BLaER1 treated with 17β-estradiol and CSF1 and Interleukin-3, amounts not matched to agents 10 nM and 100 nM (cell line): ENCODE results near the gene UCMA.

ENCODE experiments used
- H3K27ac ChIP-seq, 11 experiments: shearing (Covaris generic); formaldehyde crosslinking; 2 replicates each; pipeline ENCODE4 v1.8.1; 2022
- H3K27me3 ChIP-seq, 11 experiments: shearing (Covaris generic); formaldehyde crosslinking; 2 replicates each; pipeline ENCODE4 v1.8.1; 2022
- H3K36me3 ChIP-seq, 11 experiments: shearing (Covaris generic); formaldehyde crosslinking; 2 replicates each; pipeline ENCODE4 v1.8.1; 2022
- H3K4me1 ChIP-seq, 10 experiments: shearing (Covaris generic); formaldehyde crosslinking; 2 replicates each; pipeline ENCODE4 v1.8.1; 2022
- H3K4me2 ChIP-seq, 11 experiments: shearing (Covaris generic); formaldehyde crosslinking; 2 replicates each; pipeline ENCODE4 v1.8.1; 2022
- H3K4me3 ChIP-seq, 10 experiments: shearing (Covaris generic); formaldehyde crosslinking; 2 replicates each; pipeline ENCODE4 v1.8.1; 2022
- H3K9ac ChIP-seq, 11 experiments: shearing (Covaris generic); formaldehyde crosslinking; 2 replicates each; pipeline ENCODE4 v1.8.1; 2022
- H3K9me3 ChIP-seq, 11 experiments: shearing (Covaris generic); formaldehyde crosslinking; replicated peaks in 1 of 11; 2 replicates each; pipeline ENCODE4 v1.8.1; 2022
- H4K20me1 ChIP-seq, 11 experiments: shearing (Covaris generic); formaldehyde crosslinking; 2 replicates each; pipeline ENCODE4 v1.8.1; 2022
- Cebpa-rat ChIP-seq, 11 experiments: shearing (Covaris generic); IDR thresholded peaks; 2 replicates each; pipeline ENCODE4 v1.8.1; 2022

Gene UCMA

DNA sequence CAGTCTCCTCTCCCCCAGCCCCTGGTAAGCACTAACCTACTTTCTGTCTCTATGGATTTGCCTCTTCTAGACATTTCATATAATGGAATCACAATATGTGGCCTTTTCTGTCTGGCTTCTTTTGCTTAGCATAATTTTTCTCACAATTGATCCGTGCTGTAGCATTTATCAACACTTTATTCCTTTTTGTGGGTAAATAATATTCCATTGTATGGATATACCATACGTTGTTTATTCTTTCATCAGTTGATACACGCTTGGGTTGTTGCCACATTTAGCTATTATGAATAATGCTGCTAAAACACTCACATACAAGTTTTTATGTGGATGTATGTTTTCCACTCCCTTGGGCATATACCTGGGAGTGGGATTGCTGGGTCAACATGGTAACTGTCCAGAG is 47.0 kb downstream of the UCMA start:
- Histone ChIP-seq H3K36me3 (peaks cover 25 to 100% (median 100%) of the 10 kb centered on the region in 11 experiments), H3K27ac (no peak overlapping the region), H3K9me3 (peaks cover 0 to 23% (median 10%) of the 10 kb centered on the region in 11 experiments; a peak in 11 of 22 replicates), H3K4me1 (no peaks in the 10 kb centered on the region), H3K4me2 (no peak overlapping the region), H3K27me3 (no peaks in the 10 kb centered on the region), H4K20me1 (no peaks in the 10 kb centered on the region; a peak in 1 of 22 replicates), H3K9ac (no peak overlapping the region), H3K4me3 (no peak overlapping the region)
- no peak for TF ChIP-seq Cebpa-rat (IDR thresholded peaks at IDR 0.05)

DNA sequence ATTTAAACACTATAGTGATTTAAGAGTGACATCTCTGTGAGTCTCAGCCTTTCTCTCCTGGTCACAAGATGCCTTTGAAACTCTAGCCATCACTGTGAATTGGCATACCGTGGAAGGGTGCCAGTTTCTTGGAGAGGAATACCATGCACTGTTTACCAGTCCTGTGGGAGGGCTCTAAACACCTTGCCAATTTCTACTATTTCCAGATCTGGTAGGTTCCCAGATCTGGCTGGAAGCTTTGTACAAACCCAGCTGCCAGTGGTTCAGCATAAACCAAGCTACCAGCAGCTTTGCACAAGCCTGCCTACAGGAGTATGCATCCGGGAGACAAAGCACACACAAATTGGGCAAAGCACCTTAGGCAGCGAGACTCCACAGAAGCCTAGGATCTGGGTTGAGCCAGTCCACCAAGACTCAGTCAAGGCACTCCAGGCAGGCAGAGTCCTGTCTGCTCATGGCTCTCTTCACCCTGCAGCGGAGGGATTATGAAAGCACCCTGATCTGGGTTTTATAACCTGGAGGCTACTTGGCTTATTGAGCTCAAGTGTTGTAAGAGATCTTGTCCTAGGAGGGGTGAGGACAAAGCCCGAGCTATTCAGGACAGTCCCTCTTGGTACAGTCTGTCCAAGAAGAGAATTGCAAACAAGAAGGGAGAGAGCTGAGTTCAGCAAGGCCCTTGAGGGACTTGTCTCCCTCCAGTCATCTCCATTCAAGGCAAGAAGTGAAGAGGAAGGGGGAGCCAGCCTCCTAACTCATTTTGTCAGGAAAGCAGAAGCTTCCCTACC is 49.3 kb downstream of the UCMA start:
- Histone ChIP-seq H3K36me3 (peaks cover 39 to 100% (median 100%) of the 10 kb centered on the region in 11 experiments), H3K9me3 (peaks cover 0 to 23% (median 10%) of the 10 kb centered on the region in 11 experiments; a peak in 11 of 22 replicates), H3K27ac (no peak overlapping the region), H3K27me3 (no peaks in the 10 kb centered on the region), H3K4me1 (no peaks in the 10 kb centered on the region), H3K9ac (no peak overlapping the region), H3K4me3 (no peak overlapping the region), H3K4me2 (no peak overlapping the region), H4K20me1 (no peaks in the 10 kb centered on the region; a peak in 2 of 22 replicates)
- TF ChIP-seq Cebpa-rat (IDR thresholded peaks at IDR 0.05): no peak

- Histone ChIP-seq H3K27me3 (no peaks in the 10 kb centered on the region), H3K4me3 (no peak overlapping the region), H4K20me1 (peaks cover 0 to 2% (median 0%) of the 10 kb centered on the region in 11 experiments; a peak in 4 of 22 replicates), H3K4me1 (no peaks in the 10 kb centered on the region), H3K27ac (no peak overlapping the region), H3K9ac (no peak overlapping the region), H3K4me2 (no peak overlapping the region), H3K9me3 (peaks cover 0 to 23% (median 10%) of the 10 kb centered on the region in 11 experiments; a peak in 11 of 22 replicates), H3K36me3 (peaks cover 39 to 100% (median 99%) of the 10 kb centered on the region in 11 experiments)
- TF ChIP-seq Cebpa-rat (IDR thresholded peaks at IDR 0.05): no peak
These were observed 49.9 kb downstream of the UCMA start for GRCh38 chr10:13184276-13184675.

GRCh38 chr10:13183625-13184024 is 50.5 kb downstream of the UCMA start:
- no peak overlapping the region for H3K4me3 ChIP-seq
- H3K4me2 ChIP-seq: no peak overlapping the region
- no peak for TF ChIP-seq Cebpa-rat (IDR thresholded peaks at IDR 0.05)
- H3K27ac ChIP-seq: no peak overlapping the region
- H3K9me3 ChIP-seq: peaks cover 0 to 23% (median 10%) of the 10 kb centered on the region in 11 experiments; a peak in 11 of 22 replicates
- no peak overlapping the region for H3K9ac ChIP-seq
- H3K36me3 ChIP-seq: peaks cover 34 to 100% (median 99%) of the 10 kb centered on the region in 11 experiments
- H3K4me1 ChIP-seq: no peaks in the 10 kb centered on the region
- peaks cover 0 to 8% (median 0%) of the 10 kb centered on the region in 11 experiments; a peak in 4 of 22 replicates for H4K20me1 ChIP-seq
- no peaks in the 10 kb centered on the region for H3K27me3 ChIP-seq

DNA sequence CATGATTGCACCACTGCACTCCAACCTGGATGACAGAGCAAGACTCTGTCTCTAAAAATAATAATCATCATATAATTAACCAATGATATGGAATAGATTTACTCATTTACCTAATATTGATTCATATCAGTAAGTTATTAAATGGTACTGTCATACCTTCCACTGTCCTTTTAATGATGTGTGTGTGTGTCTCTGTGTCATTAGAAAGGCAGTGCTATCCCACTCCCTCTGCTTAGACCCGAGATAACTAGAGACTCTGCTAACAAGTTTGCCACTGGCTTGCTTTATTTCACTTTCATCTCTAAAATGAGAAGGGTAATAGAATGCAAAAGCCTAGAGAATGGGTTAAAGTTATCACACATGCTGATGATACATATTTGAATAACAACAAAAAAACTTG is 51.8 kb downstream of the UCMA start:
- no peaks in the 10 kb centered on the region for H3K4me1 ChIP-seq
- no peak overlapping the region for H3K4me3 ChIP-seq
- H3K4me2 ChIP-seq: no peak overlapping the region
- TF ChIP-seq Cebpa-rat (IDR thresholded peaks at IDR 0.05): no peak
- peaks cover 32 to 100% (median 99%) of the 10 kb centered on the region in 11 experiments for H3K36me3 ChIP-seq
- H3K9ac ChIP-seq: no peak overlapping the region
- H3K27ac ChIP-seq: no peak overlapping the region
- peaks cover 0 to 8% (median 0%) of the 10 kb centered on the region in 11 experiments; a peak in 5 of 22 replicates for H4K20me1 ChIP-seq
- H3K9me3 ChIP-seq: peaks cover 0 to 23% (median 10%) of the 10 kb centered on the region in 11 experiments; a peak in 11 of 22 replicates
- H3K27me3 ChIP-seq: no peaks in the 10 kb centered on the region

GRCh38 chr10:13180788-13181187 is 53.4 kb downstream of the UCMA start:
- H3K4me1 ChIP-seq: no peaks in the 10 kb centered on the region
- H3K27ac ChIP-seq: no peak overlapping the region
- no peak overlapping the region for H3K4me2 ChIP-seq
- H3K4me3 ChIP-seq: no peak overlapping the region
- no peaks in the 10 kb centered on the region for H3K27me3 ChIP-seq
- peaks cover 27 to 100% (median 99%) of the 10 kb centered on the region in 11 experiments for H3K36me3 ChIP-seq
- H3K9me3 ChIP-seq: peaks cover 0 to 10% (median 3%) of the 10 kb centered on the region in 11 experiments; a peak in 7 of 22 replicates
- H4K20me1 ChIP-seq: peaks cover 0 to 8% (median 0%) of the 10 kb centered on the region in 11 experiments; a peak in 6 of 22 replicates
- no peak overlapping the region for H3K9ac ChIP-seq
- TF ChIP-seq Cebpa-rat (IDR thresholded peaks at IDR 0.05): no peak

DNA sequence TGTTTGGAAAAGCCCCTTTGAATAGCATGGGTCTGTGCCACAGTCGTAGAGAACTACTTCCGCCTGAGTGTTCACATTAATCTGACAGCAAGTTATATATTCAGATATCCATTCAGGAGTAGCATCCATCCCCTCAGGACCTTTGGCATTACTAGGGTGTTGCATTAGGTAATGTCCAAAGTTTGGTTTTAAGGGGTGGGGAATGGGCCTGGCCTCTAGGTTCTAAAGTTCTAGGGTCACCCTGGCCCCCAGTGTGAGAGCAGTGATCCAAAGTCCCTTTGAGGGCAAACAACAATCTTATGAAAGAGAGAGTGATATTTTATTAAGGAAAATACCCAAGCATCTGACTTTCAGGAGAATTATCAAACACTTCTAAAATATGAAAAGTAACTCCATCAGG is 60.6 kb downstream of the UCMA start:
- no peak overlapping the region for H3K4me2 ChIP-seq
- H4K20me1 ChIP-seq: peaks cover 0 to 34% (median 17%) of the 10 kb centered on the region in 11 experiments; a peak in 7 of 22 replicates
- no peaks in the 10 kb centered on the region for H3K27me3 ChIP-seq
- H3K27ac ChIP-seq: no peak overlapping the region
- TF ChIP-seq Cebpa-rat (IDR thresholded peaks at IDR 0.05): no peak
- H3K36me3 ChIP-seq: peaks cover 0 to 100% (median 99%) of the 10 kb centered on the region in 11 experiments
- H3K4me1 ChIP-seq: no peaks in the 10 kb centered on the region
- H3K4me3 ChIP-seq: no peak overlapping the region
- no peaks in the 10 kb centered on the region for H3K9me3 ChIP-seq
- H3K9ac ChIP-seq: no peak overlapping the region
